ENCODE measurements around the gene TFCP2.
"Not testable (repeated sequence)": the region's sequence is repeated elsewhere in the genome, so short reads cannot be mapped to it uniquely, and the experiment has no call there.

GRCh38 chr12:51219857-51220256 is 46.9 kb upstream of the TFCP2 start:
- TF ChIP-seq, protein P1, sequence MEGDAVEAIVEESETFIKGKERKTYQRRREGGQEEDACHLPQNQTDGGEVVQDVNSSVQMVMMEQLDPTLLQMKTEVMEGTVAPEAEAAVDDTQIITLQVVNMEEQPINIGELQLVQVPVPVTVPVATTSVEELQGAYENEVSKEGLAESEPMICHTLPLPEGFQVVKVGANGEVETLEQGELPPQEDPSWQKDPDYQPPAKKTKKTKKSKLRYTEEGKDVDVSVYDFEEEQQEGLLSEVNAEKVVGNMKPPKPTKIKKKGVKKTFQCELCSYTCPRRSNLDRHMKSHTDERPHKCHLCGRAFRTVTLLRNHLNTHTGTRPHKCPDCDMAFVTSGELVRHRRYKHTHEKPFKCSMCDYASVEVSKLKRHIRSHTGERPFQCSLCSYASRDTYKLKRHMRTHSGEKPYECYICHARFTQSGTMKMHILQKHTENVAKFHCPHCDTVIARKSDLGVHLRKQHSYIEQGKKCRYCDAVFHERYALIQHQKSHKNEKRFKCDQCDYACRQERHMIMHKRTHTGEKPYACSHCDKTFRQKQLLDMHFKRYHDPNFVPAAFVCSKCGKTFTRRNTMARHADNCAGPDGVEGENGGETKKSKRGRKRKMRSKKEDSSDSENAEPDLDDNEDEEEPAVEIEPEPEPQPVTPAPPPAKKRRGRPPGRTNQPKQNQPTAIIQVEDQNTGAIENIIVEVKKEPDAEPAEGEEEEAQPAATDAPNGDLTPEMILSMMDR (conservative IDR thresholded peaks at IDR 0.05) = not testable (repeated sequence)
- TF ChIP-seq EZH2 (IDR thresholded peaks at IDR 0.05; ENCODE audit: low read depth) = not testable (repeated sequence)
